GM19324 (cell line): ENCODE measurements around the gene IGFLR1.

Source experiments
- ATAC-seq: cut with Tn5 transposase; IDR thresholded peaks from one replicate; pipeline ENCODE4 v1.9.1; 2021; ENCODE audit warnings: mild to moderate bottlenecking, moderate library complexity; ENCODE audit not compliant: unreplicated experiment, low FRiP score

The IGFLR1 gene

DNA sequence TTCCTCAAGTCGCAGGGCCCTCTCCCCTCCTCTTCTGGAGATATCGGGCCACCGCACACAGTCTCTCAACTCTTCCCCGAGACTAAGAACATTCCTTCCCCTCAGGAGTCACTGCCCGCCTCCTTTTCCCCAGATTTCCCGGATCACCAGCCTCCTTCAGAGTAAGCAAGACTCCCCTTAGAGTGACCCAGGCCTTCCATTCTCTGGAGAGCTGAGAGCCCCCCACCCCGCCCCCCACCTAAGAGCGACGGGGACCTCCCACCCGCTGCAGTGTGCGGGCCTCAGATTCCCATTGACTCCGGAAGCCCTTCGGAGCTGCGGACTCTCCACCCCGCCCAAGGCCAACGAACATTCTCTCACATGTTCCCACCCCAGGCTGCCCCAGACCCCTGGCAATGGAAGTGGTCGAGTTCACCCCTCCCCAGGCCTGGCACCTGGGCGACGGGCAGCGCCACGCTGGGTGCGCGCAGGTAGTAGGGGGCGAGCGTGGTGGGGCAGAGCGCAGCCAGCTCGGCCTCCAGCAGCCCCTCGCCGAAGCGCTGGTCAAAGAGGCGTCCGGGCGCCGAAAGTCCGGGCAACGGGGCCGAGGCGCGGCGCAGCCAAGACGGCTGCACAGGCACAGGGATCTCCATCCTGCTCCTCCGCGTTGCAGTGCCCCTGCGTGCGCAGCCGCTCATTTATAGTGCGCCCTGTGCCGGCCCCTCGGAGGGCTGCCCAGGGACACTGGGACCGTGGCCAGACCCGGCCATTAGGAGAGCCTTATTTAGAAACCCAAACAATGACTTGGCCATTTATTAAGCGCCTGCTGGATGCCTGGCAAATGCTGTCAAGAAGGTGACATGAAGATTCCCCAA is 14.4 kb upstream of the IGFLR1 start, which contains the start of gene HSPB6:
Gene HSPB6 (minus strand): TSS at position 653 of the 854 bp plus-strand sequence. CDS start 21 bp downstream, at position 632.
- no peak for ATAC-seq

DNA sequence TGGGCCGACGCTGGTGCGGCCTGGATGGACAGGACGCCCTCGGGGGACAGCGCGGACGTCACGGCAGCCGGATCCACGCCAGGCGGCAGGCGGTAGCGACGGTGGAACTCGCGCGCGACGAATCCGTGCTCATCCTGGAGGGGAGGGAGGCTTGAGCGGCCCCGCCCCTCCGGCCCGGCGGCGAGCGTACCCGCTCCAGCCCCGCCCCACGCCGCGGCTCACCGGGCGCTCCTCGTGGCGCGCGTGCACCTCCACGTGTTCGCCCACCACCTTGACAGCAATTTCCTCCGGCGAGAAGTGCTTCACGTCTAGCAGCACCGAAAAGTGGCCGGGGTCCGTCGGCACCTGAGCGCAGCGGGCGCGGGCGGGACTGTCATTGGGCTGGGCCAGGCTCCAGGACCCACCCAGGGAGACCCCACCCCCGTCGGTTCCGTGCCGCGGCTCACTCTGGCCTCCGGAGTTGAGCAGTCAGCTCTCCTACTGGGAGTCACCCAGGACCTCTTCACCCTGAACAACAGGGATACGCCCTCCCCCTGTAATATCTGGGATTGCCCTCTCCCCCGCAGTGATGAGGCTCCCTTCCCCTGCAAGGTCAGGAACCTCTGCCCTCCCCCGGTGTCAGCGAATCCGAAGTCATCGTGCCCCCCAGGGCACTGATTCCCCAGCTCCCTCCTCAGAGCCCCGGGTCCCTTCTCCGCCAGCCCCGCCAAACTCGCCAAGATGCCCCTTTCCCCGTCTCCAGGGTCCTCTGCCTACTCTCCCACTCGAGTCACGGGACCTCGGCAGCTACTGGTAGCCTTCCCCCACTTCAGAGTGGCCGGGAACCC is 13.5 kb upstream of the IGFLR1 start:
- no peak for ATAC-seq

GRCh38 chr19:35755131-35755549 is 12.9 kb upstream of the IGFLR1 start:
- ATAC-seq: no peak

GRCh38 chr19:35754370-35755130 is 12.3 kb upstream of the IGFLR1 start:
- no peak for ATAC-seq

- ATAC-seq: no peak
These were observed 11.6 kb upstream of the IGFLR1 start for GRCh38 chr19:35753634-35754369.

DNA sequence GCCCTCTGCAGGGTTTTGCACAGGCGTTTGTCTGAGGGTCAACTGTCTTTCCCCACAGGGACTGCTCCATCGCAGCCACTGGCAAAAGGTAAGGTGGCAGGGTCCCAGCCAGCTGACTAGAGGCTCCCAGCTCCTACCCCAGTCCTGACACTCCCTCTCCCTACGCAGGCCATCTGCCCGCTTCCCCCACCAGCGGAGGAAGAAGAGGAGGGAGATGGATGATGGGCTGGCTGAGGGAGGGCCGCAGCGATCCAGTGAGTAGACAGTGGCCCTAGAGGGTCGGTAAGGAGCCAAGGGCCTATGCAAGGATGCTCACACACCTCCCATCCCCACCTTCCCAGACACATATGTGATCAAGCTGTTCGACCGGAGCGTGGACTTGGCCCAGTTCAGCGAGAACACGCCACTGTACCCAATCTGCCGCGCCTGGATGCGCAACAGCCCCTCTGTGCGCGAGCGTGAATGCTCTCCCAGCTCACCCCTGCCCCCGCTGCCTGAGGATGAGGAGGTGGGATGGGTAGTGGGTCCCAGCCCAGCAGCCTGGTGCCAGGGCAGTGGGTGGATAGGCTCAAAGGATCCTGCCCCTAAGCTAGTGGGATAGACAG is 10.6 kb upstream of the IGFLR1 start:
- no peak for ATAC-seq

GRCh38 chr19:35751839-35752745 is 9.8 kb upstream of the IGFLR1 start:
- ATAC-seq: no peak

DNA sequence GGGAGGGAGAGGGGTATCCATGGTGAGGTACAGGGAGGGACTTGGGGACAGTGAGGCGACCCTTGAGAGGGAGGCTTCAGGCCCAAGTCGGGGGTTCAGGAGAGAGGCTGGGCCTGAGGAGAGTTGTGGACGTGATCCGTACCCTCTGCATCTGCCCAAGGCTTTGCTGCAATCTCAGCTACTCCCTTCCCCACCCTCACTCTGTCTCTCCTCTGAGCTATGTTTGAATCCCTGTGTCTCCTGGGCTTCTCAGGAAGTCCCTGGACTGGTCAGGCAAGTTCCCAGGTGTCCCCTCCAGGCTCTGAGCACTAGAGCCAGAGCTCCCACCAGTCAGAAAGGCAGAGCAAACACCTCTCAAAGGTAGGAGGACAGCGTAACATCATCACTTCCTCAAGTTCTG is 7.9 kb upstream of the IGFLR1 start:
- ATAC-seq: no peak

DNA sequence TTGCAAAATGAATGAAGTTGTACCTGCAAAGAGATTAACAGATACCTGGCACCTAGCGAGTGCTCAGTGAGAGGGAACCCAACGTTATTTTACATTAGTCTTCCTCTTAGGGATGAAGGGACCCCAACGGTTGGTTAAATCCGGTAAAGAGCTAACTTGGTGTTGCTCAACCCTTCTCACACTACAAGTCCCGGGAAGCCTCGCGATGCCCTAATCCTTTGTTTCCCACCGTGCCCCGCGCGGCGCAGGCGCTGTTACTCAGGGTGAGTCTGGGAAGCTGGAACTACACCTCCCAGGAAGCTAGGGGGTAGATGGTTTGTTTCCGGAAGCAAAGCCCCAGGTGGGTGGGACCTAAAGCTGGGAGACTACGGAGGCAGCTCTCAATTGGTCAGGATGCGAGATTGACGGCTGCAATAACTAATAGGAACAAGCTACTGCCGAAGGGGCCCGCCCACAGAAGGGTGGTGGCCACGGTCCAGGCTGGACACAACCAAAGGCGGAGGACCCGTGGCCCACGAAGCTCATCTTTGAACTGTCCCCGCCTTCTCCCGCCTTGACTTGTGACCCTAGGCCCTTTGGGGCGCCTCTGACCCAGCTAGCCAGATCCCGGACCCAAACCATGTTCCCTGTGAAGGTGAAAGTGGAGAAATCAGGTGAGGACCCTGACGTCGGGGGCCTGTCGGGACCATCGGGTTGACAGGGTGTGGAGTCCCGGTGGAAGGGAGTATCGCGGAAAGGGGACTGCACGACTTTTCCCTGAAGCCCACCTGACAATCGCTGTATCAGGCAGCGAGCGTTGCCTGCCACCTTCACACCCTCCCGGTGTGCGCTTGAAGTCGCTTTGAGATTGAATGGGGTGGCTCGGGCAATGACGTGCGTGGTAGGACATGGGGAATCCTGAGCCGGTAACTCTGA is 6.1 kb upstream of the IGFLR1 start, which contains the start of gene LIN37:
Gene LIN37 (plus strand): TSS at position 471 of the 915 bp plus-strand sequence. CDS start 149 bp downstream, at position 620.
- peak; percentile 79 for ATAC-seq

GRCh38 chr19:35746531-35746930 is 4.3 kb upstream of the IGFLR1 start:
- no peak for ATAC-seq

DNA sequence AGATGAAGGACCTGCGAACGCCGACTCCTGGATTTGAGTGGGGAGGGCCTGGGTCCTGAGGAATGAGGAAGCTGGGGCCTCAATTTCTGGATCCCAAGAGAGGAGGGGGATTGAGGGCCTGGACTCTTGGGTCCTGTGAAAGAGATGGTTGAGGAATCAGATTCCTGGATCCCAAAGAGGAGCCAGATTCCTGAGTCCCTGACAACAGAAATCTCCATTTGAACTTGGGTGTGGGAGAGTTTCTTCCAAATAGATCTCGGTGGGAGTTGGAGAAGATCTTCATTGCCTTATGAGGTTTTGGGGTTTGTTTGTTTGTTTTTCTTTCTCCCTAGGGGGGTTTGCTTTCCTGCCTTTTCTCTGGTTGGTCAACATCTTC is 3.8 kb upstream of the IGFLR1 start:
- ATAC-seq: no peak

- peak; percentile 49 for ATAC-seq
These were observed 3.3 kb upstream of the IGFLR1 start, which contains the start of the genes PSENEN and U2AF1L4 for GRCh38 chr19:35745328-35746086. PSENEN (plus strand) TSS chr19:35745651; CDS start chr19:35745931, 280 bp downstream. U2AF1L4 (minus strand) TSS chr19:35745418; CDS start chr19:35745391, 27 bp downstream.

- ATAC-seq: peak; percentile 36
These were observed 2.4 kb upstream of the IGFLR1 start for GRCh38 chr19:35744430-35745327.

GRCh38 chr19:35743640-35744429 is 1.6 kb upstream of the IGFLR1 start:
- no peak for ATAC-seq

DNA sequence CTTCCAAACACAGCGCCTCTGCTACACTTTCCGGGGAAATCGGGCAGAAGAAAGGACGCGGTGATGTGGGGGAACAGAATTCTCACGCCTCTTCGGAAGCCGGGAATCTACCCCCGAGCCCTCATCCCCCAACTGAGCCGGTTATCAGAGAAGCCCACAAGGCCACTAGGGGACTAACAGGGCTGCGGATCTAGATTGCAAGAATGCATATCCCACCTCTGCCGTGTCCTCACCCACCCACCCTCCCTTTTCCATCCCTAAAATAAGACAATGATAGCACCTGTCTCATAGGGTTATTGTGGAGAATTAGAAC is 1.1 kb downstream of the IGFLR1 start:
- no peak for ATAC-seq
